Ishikawa (cell line): ENCODE data around the gene MACROD2.

Experiments
- EGR1 ChIP-seq: IDR thresholded peaks from 2 replicates; pipeline ENCODE4 v1.6.1; 2012
- USF1 ChIP-seq: IDR thresholded peaks from 2 replicates; pipeline ENCODE4 v1.6.1; 2012

- TF ChIP-seq EGR1 (no peak), USF1 (no peak)
Measured at GRCh38 chr20:15440049-15440820, 1444.9 kb downstream of the MACROD2 start.
